Measurements from ENCODE around the gene TTC33.

GRCh38 chr5:40594811-40595210, 160.9 kb downstream of the TTC33 start:
- TF ChIP-seq, protein P1, sequence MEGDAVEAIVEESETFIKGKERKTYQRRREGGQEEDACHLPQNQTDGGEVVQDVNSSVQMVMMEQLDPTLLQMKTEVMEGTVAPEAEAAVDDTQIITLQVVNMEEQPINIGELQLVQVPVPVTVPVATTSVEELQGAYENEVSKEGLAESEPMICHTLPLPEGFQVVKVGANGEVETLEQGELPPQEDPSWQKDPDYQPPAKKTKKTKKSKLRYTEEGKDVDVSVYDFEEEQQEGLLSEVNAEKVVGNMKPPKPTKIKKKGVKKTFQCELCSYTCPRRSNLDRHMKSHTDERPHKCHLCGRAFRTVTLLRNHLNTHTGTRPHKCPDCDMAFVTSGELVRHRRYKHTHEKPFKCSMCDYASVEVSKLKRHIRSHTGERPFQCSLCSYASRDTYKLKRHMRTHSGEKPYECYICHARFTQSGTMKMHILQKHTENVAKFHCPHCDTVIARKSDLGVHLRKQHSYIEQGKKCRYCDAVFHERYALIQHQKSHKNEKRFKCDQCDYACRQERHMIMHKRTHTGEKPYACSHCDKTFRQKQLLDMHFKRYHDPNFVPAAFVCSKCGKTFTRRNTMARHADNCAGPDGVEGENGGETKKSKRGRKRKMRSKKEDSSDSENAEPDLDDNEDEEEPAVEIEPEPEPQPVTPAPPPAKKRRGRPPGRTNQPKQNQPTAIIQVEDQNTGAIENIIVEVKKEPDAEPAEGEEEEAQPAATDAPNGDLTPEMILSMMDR (IDR thresholded peaks at IDR 0.05), result no peak
- TF ChIP-seq POLR2A (IDR thresholded peaks at IDR 0.05) (no peak), EP300 (IDR thresholded peaks at IDR 0.05) (no peak)

Data from suprapubic skin (tissue), 3 donors.